ENCODE data around the gene OR51E1.

DNA sequence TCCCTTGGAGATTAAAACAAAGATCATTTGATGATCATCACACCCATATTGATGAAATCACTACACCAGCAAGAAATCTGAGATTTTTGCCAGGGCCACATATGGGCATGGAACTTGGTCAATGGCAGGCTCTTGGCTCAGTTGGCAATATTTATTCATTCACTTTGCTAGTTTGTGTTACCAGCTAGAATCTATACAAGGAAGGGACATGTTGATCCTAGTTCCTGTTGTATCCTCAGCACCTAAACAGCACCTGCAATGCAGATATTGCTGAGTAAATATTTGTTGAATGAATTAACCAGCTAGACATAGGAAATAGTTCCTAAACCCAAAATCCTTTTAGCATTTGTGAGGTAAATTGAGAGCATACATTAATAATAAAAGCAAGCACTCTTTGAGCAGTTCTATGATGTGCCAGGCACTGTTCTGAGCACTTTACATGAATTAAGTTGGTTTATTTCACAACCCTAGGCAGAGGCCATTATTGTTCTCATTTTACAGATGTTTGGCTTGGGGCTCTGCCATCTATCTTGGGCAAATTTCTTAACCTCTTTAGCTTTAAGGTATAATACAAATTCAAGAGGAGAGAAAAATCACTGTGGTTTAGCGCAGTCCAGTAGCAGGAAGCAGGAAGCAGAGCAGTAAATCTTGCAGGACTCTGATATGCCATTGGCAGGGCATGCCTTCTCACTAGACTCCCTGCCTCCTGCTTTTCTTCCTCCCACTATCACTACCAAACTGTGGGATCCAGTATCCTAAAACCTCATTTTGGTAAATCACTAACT lies 37.4 kb upstream of the OR51E1 start:
- TF ChIP-seq, protein P1, sequence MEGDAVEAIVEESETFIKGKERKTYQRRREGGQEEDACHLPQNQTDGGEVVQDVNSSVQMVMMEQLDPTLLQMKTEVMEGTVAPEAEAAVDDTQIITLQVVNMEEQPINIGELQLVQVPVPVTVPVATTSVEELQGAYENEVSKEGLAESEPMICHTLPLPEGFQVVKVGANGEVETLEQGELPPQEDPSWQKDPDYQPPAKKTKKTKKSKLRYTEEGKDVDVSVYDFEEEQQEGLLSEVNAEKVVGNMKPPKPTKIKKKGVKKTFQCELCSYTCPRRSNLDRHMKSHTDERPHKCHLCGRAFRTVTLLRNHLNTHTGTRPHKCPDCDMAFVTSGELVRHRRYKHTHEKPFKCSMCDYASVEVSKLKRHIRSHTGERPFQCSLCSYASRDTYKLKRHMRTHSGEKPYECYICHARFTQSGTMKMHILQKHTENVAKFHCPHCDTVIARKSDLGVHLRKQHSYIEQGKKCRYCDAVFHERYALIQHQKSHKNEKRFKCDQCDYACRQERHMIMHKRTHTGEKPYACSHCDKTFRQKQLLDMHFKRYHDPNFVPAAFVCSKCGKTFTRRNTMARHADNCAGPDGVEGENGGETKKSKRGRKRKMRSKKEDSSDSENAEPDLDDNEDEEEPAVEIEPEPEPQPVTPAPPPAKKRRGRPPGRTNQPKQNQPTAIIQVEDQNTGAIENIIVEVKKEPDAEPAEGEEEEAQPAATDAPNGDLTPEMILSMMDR (IDR thresholded peaks at IDR 0.05; ENCODE audit: insufficient read depth, low read depth, low read length) = no peak
- TF ChIP-seq EZH2 (IDR thresholded peaks at IDR 0.05; ENCODE audit: insufficient read depth, low read length) = no peak

Measured in astrocyte (in vitro differentiated cells and primary cell).